ENCODE results near the gene PLCL1. TPM values are rescaled to one million over a fixed set of nuclear protein-coding genes. Genes with fewer than 3 reads are reported as not detected.

Gene PLCL1
- total RNA-seq, 1 experiment from 2014 or later: 0.07 TPM

- TF ChIP-seq ZNF423 (CRISPR knock-in tag; IDR thresholded peaks at IDR 0.05) (no peak), FOXP1 (CRISPR knock-in tag; IDR thresholded peaks at IDR 0.05; ENCODE audit: borderline replicate concordance) (no peak)
Measured at GRCh38 chr2:198146346-198146940, 342.1 kb downstream of the PLCL1 start (continued).

GRCh38 chr2:198157314-198157713 lies 352.9 kb downstream of the PLCL1 start:
- Mint-ChIP-seq H3K36me3 (peaks cover 15% of the 10 kb centered on the region), H3K4me1 (no peaks in the 10 kb centered on the region), H3K9me3 (peaks cover 35% of the 10 kb centered on the region), H3K27ac (no peak overlapping the region), H3K27me3 (ENCODE audit: low read depth) (no peaks in the 10 kb centered on the region), H3K4me3 (no peak overlapping the region)
- CTCF ChIA-PET: no interaction called here
- TF ChIP-seq E2F1 (CRISPR knock-in tag; IDR thresholded peaks at IDR 0.05): no peak
- TF ChIP-seq IRF2 (CRISPR knock-in tag; IDR thresholded peaks at IDR 0.05; ENCODE audit: borderline replicate concordance, low read depth): no peak
- TF ChIP-seq ELF4 (CRISPR knock-in tag; IDR thresholded peaks at IDR 0.05; ENCODE audit: low read depth): no peak
- no peak for DNase-seq (ENCODE audit: low spot score)
- POLR2A ChIA-PET: no interaction called here
- ATAC-seq: no peak

- Mint-ChIP-seq H3K4me3 (no peak overlapping the region), H3K9me3 (peaks cover 29% of the 10 kb centered on the region), H3K27ac (no peak overlapping the region), H3K36me3 (peaks cover 15% of the 10 kb centered on the region), H3K27me3 (ENCODE audit: low read depth) (no peaks in the 10 kb centered on the region), H3K4me1 (no peaks in the 10 kb centered on the region)
- ChIA-PET CTCF (no interaction called here), POLR2A (no interaction called here)
- ATAC-seq: no peak
- no peak for DNase-seq (ENCODE audit: low spot score)
- no peak for TF ChIP-seq PRRX2 (CRISPR knock-in tag; IDR thresholded peaks at IDR 0.05)
- TF ChIP-seq ZBTB43 (CRISPR knock-in tag; IDR thresholded peaks at IDR 0.05): no peak
- TF ChIP-seq GTF2I (CRISPR knock-in tag; conservative IDR thresholded peaks at IDR 0.05): no peak
- no peak for TF ChIP-seq EMX1 (CRISPR knock-in tag; IDR thresholded peaks at IDR 0.05)
- no peak for TF ChIP-seq NR1H2 (CRISPR knock-in tag; IDR thresholded peaks at IDR 0.05)
- TF ChIP-seq ZNF281 (CRISPR knock-in tag; IDR thresholded peaks at IDR 0.05): no peak
- no peak for TF ChIP-seq ZNF532 (CRISPR knock-in tag; IDR thresholded peaks at IDR 0.05; ENCODE audit: borderline replicate concordance)
- TF ChIP-seq MXD4 (CRISPR knock-in tag; IDR thresholded peaks at IDR 0.05; ENCODE audit: borderline replicate concordance): no peak
- TF ChIP-seq ZSCAN18 (CRISPR knock-in tag; IDR thresholded peaks at IDR 0.05): no peak
- TF ChIP-seq TEAD1 (CRISPR knock-in tag; IDR thresholded peaks at IDR 0.05): no peak
- TF ChIP-seq NR3C1 (CRISPR knock-in tag; conservative IDR thresholded peaks at IDR 0.05; ENCODE audit: low read depth): no peak
- TF ChIP-seq ZBTB21 (CRISPR knock-in tag; IDR thresholded peaks at IDR 0.05; ENCODE audit: borderline replicate concordance): no peak
Measured at GRCh38 chr2:198161151-198161550, 356.8 kb downstream of the PLCL1 start.

Measured in WTC11 (cell line).